HK-2 (cell line): Measurements from ENCODE around the gene ZNF385A.
A peak's percentile ranks its signal among the peaks of the same experiment; 100 is the strongest.
"Not testable (repeated sequence)": the region's sequence is repeated elsewhere in the genome, so short reads cannot be mapped to it uniquely, and the experiment has no call there.

ENCODE experiments used
- DNase-seq: peaks from one replicate; pipeline ENCODE4 v3.0.0-alpha.2; 2018; ENCODE audit not compliant: unreplicated experiment

The ZNF385A gene

DNA sequence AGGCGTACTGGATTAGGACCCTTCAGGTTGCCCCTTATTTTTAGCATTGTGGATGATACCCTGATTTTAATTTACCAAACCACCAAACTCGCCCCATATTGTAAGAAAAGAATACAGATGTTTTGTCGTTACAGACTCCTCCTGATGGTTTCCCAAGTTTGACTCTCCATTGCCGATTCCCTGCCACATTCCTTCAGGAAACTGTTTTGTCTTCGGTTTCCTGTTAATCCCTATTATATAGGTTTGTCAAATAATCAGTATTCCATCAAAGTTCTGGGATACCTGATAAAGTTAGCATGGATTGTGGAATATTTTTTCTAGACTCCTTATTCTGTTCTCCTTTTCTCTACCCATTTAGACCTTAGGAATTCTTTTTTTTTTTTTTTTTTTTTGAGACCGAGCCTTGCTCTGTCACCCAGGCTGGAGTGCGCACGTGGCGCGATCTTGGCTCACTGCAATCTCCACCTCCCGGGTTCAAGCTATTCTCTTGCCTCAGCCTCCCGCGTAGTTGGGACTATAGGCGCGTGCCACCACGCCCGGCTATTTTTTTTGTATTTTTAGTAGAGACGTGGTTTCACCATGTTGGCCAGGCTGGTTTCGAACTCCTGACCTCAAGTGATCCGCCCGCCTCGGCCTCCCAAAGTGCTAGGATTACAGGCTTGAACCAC is 59.0 kb downstream of the ZNF385A start:
- DNase-seq: not testable (repeated sequence)

DNA sequence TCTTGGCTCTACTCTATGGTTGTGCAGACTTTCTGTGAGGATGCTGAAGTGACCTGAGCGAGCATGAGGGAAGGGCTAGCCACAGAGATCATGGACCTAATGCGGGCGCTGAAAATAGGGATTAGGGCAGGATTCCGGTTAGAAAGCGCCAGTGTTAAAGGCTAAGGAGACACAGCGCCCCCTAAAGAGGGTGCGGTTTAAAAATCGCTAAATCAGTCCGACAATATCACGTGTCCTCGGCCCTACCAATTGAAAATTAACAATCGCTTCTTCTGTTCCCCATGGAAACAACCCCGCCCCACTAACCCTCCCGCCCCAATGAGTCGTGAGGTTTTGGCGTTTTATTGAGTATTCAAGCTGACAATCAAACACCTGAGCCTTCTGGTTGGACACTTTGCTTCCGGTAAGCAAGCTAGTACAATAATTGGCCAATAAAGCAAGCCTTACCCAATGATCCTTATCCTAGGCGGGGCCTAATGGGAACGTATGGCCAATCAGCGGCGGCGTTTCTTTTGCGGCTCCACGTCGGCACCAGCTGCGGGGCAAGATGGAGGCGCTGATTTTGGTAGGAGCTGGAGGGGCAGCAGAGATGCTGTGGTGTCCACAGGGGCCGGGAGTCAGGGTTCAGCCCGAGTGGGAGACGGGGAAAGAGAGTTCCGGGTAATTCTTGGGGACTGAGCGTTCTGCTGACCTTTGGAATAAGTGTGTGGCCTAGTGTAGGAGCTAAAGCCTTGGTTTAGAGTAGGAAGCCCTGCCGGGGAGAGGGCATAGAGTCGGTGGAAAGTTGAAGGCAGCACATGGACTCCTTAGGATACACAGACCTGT is 59.7 kb downstream of the ZNF385A start, which contains the start of gene COPZ1:
TSS of gene COPZ1 (plus strand) at position 515 of the 825 bp plus-strand sequence. CDS start at position 548, 33 bp downstream.
- peak; percentile 96 for DNase-seq

DNA sequence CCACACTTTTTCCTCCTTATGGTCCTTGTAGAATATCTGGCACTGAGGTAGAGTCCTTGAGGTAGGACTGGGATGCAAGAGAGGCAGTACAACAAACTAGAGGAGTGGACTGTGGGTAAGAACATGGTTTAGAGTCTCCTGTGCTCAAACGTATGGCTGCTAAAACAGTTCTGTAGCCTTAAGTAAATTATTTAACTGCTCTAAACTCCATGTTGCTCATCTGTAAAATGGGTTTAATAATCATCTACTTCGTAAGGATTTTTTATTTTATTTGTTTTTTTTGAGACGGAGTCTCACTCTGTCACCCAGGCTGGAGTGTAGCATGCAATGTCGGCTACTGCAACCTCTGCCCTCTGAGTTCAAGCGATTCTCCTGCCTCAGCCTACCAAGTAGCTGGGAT is 63.2 kb downstream of the ZNF385A start:
- DNase-seq: no peak
